HPDE6-E6E7 (cell line): ENCODE results near the gene KCTD8.
A peak's percentile ranks its signal among the peaks of the same experiment; 100 is the strongest.
"Not testable (repeated sequence)": the region's sequence is repeated elsewhere in the genome, so short reads cannot be mapped to it uniquely, and the experiment has no call there.

ENCODE experiments used
- DNase-seq: peaks from one replicate; pipeline ENCODE4 v3.0.0; 2011; ENCODE audit warnings: missing footprints; ENCODE audit errors: extremely low spot score

KCTD8 gene

GRCh38 chr4:44326741-44327140, 121.9 kb downstream of the KCTD8 start:
- DNase-seq, result no peak

GRCh38 chr4:44320833-44321232, 127.8 kb downstream of the KCTD8 start:
- no peak for DNase-seq

- no peak for DNase-seq
These were observed 129.5 kb downstream of the KCTD8 start for GRCh38 chr4:44319129-44319528.

GRCh38 chr4:44313702-44314101, 134.9 kb downstream of the KCTD8 start:
- DNase-seq, result no peak

GRCh38 chr4:44287505-44287904, 161.1 kb downstream of the KCTD8 start:
- DNase-seq, result no peak

GRCh38 chr4:44279469-44279868, 169.1 kb downstream of the KCTD8 start:
- DNase-seq, result no peak

GRCh38 chr4:44279066-44279465, 169.5 kb downstream of the KCTD8 start:
- DNase-seq, result no peak

- no peak for DNase-seq
These were observed 191.1 kb downstream of the KCTD8 start for GRCh38 chr4:44257461-44257860.

- DNase-seq, result no peak
These were observed 192.2 kb downstream of the KCTD8 start for GRCh38 chr4:44256414-44256813.

- DNase-seq, result peak; percentile 4
These were observed 211.0 kb downstream of the KCTD8 start for GRCh38 chr4:44237643-44238042.

GRCh38 chr4:44235897-44236296, 212.7 kb downstream of the KCTD8 start:
- DNase-seq, result no peak

GRCh38 chr4:44232262-44232661, 216.3 kb downstream of the KCTD8 start:
- DNase-seq, result no peak

- DNase-seq, result no peak
These were observed 217.6 kb downstream of the KCTD8 start for GRCh38 chr4:44231006-44231405.

- DNase-seq, result no peak
These were observed 220.3 kb downstream of the KCTD8 start for GRCh38 chr4:44228326-44228725.

- no peak for DNase-seq
These were observed 227.2 kb downstream of the KCTD8 start for GRCh38 chr4:44221407-44221806.

- DNase-seq, result no peak
These were observed 237.9 kb downstream of the KCTD8 start for GRCh38 chr4:44210750-44211149.

- no peak for DNase-seq
These were observed 251.8 kb downstream of the KCTD8 start for GRCh38 chr4:44196796-44197195.

GRCh38 chr4:44194365-44194764, 254.2 kb downstream of the KCTD8 start:
- peak; percentile 15 for DNase-seq

GRCh38 chr4:44186850-44187246, 261.8 kb downstream of the KCTD8 start:
- DNase-seq, result no peak

GRCh38 chr4:44186096-44186849, 262.3 kb downstream of the KCTD8 start:
- DNase-seq, result no peak

GRCh38 chr4:44181491-44182349, 266.9 kb downstream of the KCTD8 start:
- DNase-seq, result not testable (repeated sequence)

GRCh38 chr4:44167766-44168165, 280.8 kb downstream of the KCTD8 start:
- DNase-seq, result not testable (repeated sequence)

GRCh38 chr4:44165938-44166337, 282.7 kb downstream of the KCTD8 start:
- no peak for DNase-seq
